GM04504 (cell line): ENCODE measurements around the gene CT45A8.
"Not testable (repeated sequence)": the region's sequence is repeated elsewhere in the genome, so short reads cannot be mapped to it uniquely, and the experiment has no call there.

ENCODE experiments used
- DNase-seq: peaks from one replicate; pipeline ENCODE4 v3.0.0-alpha.2; 2012; ENCODE audit warnings: low read depth

The CT45A8 gene

GRCh38 chrX:135854438-135854837 lies at the start of gene CT45A8:
Gene CT45A8, minus strand, starts transcription at chrX:135854538. Its CDS starts 3,755 bp downstream, at chrX:135850783.
- DNase-seq: not testable (repeated sequence)

DNA sequence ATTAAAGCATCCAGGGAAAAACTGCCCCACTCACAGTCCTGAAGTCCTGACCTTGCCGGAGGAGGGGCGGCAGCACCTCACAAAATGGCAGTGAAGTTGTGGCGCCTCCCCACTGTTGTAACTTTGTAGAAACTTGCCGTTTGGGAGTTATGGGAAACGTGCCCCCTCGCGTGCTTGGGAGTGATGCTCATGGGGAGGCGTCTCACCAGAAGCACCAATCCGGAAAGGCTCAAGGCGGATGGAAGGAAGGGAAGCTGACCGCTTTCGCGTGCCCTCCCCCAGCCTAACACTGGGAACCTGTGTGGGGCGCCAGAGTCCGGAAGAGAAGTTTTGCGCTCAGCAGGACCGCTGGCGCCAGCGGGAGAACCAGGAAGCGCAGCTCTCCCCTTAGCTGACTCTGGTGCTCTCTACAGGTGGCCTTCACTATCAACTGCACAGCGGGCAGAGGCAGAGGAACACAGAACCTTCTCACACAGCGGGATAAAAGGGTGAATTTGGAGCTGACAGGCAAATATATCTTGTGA lies 39.0 kb upstream of the CT45A8 start, which contains the start of the genes CT45A10 and SAGE1:
Gene CT45A10, minus strand, starts transcription at position 151 of the 524 bp plus-strand sequence. CDS start 8,100 bp downstream, outside the sequence.
Gene SAGE1, plus strand, starts transcription at position 423 of the 524 bp plus-strand sequence. CDS start 2,527 bp downstream, outside the sequence.
- DNase-seq: no peak

GRCh38 chrX:135892781-135893180 lies 38.4 kb upstream of the CT45A8 start:
- DNase-seq: no peak

- no peak for DNase-seq
These were observed 35.8 kb upstream of the CT45A8 start for GRCh38 chrX:135890087-135890585.

GRCh38 chrX:135888976-135889375 lies 34.6 kb upstream of the CT45A8 start:
- DNase-seq: not testable (repeated sequence)

DNA sequence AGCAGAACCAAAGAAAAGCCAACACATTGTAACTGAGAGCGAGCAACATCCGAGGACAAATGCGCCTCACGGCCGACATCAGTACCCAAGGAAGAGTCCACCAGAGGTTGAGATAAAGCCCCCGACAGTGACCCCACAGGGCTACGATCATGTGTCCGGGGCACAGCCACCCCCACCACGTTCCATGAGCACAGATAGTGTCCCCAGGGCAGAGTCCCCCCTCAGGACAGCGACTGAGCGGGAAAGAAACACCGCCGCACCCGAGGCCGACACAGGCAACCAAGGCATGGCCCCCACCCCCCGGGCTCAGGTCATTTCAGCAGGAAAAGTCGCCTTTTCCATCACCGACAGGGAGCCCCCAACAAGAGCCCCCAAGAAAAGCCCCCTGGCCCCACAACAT lies 33.9 kb upstream of the CT45A8 start:
- not testable (repeated sequence) for DNase-seq

- DNase-seq: not testable (repeated sequence)
These were observed 28.4 kb upstream of the CT45A8 start for GRCh38 chrX:135882741-135883140.

DNA sequence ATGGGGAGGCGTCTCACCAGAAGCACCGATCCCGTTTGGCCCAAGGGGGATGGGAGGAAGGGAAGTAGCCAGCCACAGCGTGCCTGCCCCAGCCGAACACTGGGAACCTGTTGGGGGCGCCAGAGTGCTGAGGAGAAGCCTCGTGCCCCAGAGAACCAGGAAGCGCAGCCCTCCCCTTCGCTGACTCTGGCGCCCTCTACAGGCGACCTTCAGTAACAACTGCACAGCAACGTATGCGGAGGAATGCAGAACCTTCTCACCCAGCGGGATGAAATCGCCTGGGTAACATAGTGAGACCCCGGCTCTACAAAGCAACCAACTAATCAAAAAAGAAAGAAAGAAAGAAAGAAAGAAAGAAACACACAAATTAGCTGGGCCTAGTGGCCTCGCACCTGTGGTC lies 17.4 kb upstream of the CT45A8 start, which contains the start of gene CT45A9:
Gene CT45A9, minus strand, starts transcription at position 101 of the 400 bp plus-strand sequence. CDS start 3,751 bp downstream, outside the sequence.
- DNase-seq: not testable (repeated sequence)

- not testable (repeated sequence) for DNase-seq
These were observed 17.2 kb downstream of the CT45A8 start, which contains the start of gene CT45A7 for GRCh38 chrX:135837180-135837579. Gene CT45A7, minus strand, starts transcription at chrX:135837280. Its CDS starts 3,747 bp downstream, at chrX:135833533.

- DNase-seq: not testable (repeated sequence)
These were observed 34.4 kb downstream of the CT45A8 start, which contains the start of gene CT45A2 for GRCh38 chrX:135819912-135820311. Gene CT45A2, minus strand, starts transcription at chrX:135820012. Its CDS starts 3,747 bp downstream, at chrX:135816265.

- not testable (repeated sequence) for DNase-seq
These were observed 51.7 kb downstream of the CT45A8 start, which contains the start of gene CT45A6 for GRCh38 chrX:135802687-135803086. Gene CT45A6, minus strand, starts transcription at chrX:135802787. Its CDS starts 3,794 bp downstream, at chrX:135798993.
